Left cardiac atrium (tissue), 4 donors: ENCODE data around the gene TNN. TPM values are rescaled to one million over a fixed set of nuclear protein-coding genes. Genes with fewer than 3 reads are reported as not detected.

Source experiments
- ATAC-seq, 2 donors: fragments of 200-7000 bp; cut with Tn5 transposase; one replicate each; pipeline ENCODE4 v1.9.1; 2020; ENCODE audit warnings: mild to moderate bottlenecking in 2 of 2, moderate library complexity in 2 of 2
- DNase-seq: peaks from one replicate; pipeline ENCODE4 v3.0.0-alpha.2; 2020
- intact Hi-C, 2 donors: fragments of 100-400 bp; cut with DNase I; formaldehyde crosslinking; loops; one replicate each; pipeline versions ENCODE4 v1.14.1 to v1.15.1; 2022 to 2023
- total RNA-seq, 2 donors: library from RNA; stranded (reverse); fragmentation: NEBNext Ultra II Directional; extraction: Animal tissue kit (Norgen Biotek cat#: 25700); gene quantifications; one replicate each; pipeline ENCODE4 v1.2.1, GENCODE V29; 2021
- donor health status: DM: no; HTN: yes; CAD: no.
- donor health status: DM: no; HTN: yes; CAD: no; lungs with severe emphysema.
- donor health status: DM: yes; HTN: yes; CAD: no.
- donor health status: Dilated cardiomyopathy.

TNN gene
- total RNA-seq, 2 donors from 2014 or later: 0.18 to 0.76 TPM

- intact Hi-C loops: no loop called here
- DNase-seq (peak; percentile 36), ATAC-seq (peak in 1 of 2 donors; percentile 3)
These were observed 121.3 kb downstream of the TNN start for GRCh38 chr1:175188936-175189335.

- intact Hi-C loops: no loop called here
- ATAC-seq (peak in 1 of 2 donors; percentile 14), DNase-seq (no peak)
These were observed 124.0 kb downstream of the TNN start for GRCh38 chr1:175191659-175192058.

GRCh38 chr1:175192111-175192629, 124.5 kb downstream of the TNN start:
- ATAC-seq (peak; percentile 28 to 31), DNase-seq (peak; percentile 76)
- intact Hi-C loops: no loop called here

- DNase-seq (peak; percentile 84), ATAC-seq (peak; percentile 80 to 92)
- intact Hi-C loops: no loop called here
These were observed 125.2 kb downstream of the TNN start, which contains the start of gene KIAA0040 for GRCh38 chr1:175192630-175193526. Gene KIAA0040 (minus strand): TSS chr1:175192776. CDS start chr1:175161013, 31,763 bp downstream.

- ATAC-seq (peak in 1 of 2 donors; percentile 27), DNase-seq (no peak)
- intact Hi-C loops: no loop called here
These were observed 125.9 kb downstream of the TNN start for GRCh38 chr1:175193527-175193910.

GRCh38 chr1:175195281-175195680, 127.6 kb downstream of the TNN start:
- no peak for DNase-seq
- ATAC-seq: no peak
- intact Hi-C loops: no loop called here

GRCh38 chr1:175195798-175196197, 128.2 kb downstream of the TNN start:
- ATAC-seq: no peak
- DNase-seq: no peak
- intact Hi-C loops: no loop called here

GRCh38 chr1:175197531-175197930, 129.9 kb downstream of the TNN start:
- ATAC-seq: no peak
- intact Hi-C loops: no loop called here
- DNase-seq: no peak

Other genes starting within 250 kb of the TNN start
- 10 to 100 TPM; 52.8 to 91.4 TPM for gene CACYBP, start 67.9 kb upstream of the TNN start, total RNA-seq
- gene MRPS14, start 44.4 kb upstream of the TNN start, total RNA-seq: 10 to 100 TPM; 26.0 to 26.7 TPM
- gene KIAA0040, start 124.9 kb downstream of the TNN start, total RNA-seq: 10 to 100 TPM; 17.3 to 28.5 TPM